HG02759 (cell line): ENCODE measurements around the gene NR2F1.
"Not testable (repeated sequence)": the region's sequence is repeated elsewhere in the genome, so short reads cannot be mapped to it uniquely, and the experiment has no call there.

Experiments
- ATAC-seq: cut with Tn5 transposase; IDR thresholded peaks from one replicate; pipeline ENCODE4 v1.9.1; 2021; ENCODE audit warnings: mild to moderate bottlenecking, moderate library complexity; ENCODE audit not compliant: unreplicated experiment

NR2F1 gene

DNA sequence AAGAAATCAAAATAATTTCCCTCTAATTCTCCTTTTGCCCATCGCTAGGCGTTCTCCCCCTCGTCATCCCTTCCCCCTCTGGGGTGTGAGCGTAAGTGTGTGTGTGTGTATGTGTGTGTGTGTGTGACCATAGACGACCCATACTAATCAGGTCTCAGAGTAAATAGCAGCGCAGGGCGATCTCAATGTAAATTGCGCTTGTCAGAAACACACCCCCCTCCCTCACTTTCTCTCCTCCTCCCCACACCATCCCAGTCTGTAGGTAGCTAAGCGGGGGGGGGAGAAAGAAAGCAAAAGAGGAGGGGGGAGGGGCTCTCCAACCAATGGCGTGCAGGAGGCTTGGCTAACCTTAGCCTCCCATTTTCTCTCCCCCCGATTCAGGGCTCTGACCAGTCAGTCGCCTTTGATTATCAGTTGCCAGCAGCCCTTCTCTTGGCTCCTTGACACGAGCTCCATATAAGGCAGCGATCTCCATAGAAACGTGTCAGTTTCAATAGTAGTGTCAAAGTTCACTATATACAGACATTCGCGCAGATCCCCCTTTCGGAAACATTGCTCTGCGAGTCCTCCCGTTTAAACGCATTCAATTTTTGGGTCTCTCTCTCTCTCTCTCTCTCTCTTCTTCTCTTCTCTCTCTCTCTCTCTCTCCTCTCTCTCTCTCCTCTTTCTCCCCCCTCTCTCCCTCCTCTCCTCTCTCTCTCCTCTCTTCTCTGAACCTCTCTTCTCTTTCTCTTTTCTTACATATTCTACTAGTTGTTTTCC, at the start of gene NR2F1:
Gene NR2F1, plus strand, starts transcription at position 546 of the 762 bp plus-strand sequence. CDS start 1,802 bp downstream, outside the sequence.
- ATAC-seq = no peak

DNA sequence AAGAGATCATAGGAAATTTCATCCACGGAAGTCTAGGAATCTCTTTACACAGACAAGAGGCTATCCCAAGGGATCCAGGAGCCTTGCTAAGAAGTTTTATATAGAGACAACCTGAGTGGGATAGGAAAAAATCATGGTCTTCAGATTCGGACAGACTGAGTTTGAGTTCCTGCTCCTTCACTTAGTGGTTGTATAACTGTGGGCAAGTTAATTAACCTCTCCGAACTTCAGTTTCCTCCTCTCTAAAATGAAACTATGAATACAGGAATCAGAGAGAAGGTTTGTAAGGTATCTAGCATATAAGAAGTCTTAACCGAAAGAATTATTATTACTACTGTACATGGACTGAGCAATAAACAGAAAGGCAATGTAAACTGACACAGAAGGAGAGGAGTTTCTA, 37.1 kb upstream of the NR2F1 start:
- no peak for ATAC-seq

DNA sequence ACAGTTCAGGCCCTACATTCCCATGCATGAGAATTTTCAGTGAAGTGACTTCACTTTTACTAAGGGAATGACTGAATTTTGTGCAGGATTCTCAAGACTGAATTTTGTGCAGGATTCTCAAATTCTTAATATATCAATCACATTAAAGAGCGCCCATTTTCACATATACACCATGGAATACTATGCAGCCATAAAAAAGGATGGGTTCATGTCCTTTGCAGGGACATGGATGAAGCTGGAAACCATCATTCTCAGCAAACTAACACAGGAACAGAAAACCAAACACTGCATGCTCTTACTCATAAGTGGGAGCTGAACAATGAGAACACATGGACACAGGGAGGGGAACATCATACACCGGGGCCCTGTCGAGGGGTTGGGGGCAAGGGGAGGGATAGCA, 33.4 kb upstream of the NR2F1 start:
- not testable (repeated sequence) for ATAC-seq

DNA sequence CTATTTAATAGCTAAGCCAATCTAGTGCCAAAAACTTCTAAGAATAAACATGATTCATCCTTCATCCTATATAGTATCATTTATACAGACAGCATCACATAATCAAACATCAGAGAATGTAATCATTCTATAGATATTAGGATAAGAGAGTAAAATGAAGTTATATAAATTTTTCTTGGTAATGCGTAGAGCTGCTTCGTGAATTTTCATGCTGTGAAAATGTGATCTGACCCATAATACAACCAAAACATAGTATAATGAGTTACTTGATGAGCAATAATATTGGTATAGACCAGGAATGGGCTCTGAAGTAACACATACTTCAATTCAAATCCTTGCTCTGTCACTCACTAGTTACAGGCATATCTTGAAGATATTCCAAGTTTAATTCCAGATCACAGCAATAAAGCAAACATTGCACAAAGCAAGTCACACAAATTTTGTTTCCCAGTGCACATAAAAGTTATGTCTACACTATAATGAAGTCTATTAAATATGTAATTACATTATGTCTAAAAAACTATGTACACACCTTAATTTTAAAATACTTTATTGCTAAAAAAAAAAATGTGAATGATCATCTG, 25.9 kb upstream of the NR2F1 start:
- ATAC-seq = no peak

DNA sequence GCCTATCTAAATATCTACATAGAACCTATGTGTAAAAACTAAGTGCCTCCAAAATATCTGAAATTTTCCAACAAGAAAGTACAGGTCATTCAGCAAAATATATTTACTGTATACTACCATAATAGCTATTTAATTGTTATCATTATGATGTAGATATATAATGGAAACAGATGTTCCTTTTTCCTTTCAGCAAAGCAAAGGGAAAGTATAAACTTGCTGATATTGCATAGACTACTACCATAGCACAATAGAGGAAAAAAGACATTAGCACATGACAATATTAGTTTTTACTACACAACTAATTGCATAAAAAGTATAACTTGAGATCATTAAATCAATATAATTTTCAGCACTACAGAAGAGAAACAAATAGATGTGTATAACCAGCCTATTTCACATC, 16.9 kb upstream of the NR2F1 start:
- ATAC-seq = no peak

DNA sequence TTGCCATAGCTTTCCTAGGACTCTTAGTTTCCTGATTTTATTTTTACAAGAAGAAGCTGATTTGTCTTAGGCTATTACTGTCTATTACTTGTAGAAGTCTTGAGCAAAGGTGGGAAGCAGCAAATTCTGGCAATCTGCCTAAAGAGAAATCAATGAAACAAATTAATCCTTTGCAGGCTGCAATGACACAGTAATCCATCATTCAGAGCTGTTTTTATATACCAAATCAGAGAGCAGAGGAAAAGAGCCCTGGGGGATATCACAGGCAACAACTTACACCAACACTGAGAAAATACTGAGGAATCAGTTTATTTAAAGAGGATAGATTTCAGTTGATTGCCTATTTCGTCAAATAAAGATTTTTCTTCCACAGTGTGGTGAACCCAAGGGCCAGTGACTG, 15.6 kb upstream of the NR2F1 start:
- ATAC-seq = no peak

DNA sequence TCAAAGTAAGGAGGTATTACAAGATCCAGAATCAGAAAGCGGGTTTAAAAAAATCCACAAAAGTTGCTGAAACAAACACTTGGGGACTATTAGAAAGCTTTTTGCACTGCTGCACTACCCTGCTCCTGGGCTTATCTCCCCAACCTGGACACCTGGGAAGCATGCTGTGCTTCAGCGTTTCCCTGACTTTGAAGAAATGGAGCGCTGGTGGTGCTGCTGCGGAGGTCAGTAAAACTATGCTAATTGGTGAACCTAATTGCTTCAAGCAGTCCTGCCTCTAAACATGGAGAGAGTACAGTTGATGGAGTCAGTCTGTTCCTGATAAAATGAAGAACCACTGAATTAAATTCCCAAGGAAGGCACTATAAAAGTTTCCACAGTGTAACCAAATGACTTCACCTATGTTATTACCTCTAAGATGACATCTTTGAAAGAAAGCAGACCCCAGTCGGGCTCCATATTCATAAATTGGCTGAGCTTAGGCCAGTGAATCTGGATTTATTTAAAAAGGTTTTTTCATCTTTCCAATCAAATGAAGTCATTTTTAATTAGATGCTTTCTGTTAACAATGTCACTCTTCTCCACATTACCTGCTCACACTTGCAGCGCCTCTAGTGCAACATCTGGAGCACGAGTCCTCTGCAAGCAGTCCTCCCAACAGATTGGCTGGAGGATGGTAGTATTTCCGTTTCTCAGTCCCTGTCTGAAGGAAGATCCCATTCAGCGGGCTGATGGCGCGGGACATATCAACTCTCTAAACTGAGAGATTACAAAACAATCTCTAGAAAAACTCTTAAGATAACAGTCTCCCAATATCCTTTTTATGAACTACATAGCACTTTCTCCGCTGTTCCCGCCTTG, 13.5 kb upstream of the NR2F1 start:
- no peak for ATAC-seq

DNA sequence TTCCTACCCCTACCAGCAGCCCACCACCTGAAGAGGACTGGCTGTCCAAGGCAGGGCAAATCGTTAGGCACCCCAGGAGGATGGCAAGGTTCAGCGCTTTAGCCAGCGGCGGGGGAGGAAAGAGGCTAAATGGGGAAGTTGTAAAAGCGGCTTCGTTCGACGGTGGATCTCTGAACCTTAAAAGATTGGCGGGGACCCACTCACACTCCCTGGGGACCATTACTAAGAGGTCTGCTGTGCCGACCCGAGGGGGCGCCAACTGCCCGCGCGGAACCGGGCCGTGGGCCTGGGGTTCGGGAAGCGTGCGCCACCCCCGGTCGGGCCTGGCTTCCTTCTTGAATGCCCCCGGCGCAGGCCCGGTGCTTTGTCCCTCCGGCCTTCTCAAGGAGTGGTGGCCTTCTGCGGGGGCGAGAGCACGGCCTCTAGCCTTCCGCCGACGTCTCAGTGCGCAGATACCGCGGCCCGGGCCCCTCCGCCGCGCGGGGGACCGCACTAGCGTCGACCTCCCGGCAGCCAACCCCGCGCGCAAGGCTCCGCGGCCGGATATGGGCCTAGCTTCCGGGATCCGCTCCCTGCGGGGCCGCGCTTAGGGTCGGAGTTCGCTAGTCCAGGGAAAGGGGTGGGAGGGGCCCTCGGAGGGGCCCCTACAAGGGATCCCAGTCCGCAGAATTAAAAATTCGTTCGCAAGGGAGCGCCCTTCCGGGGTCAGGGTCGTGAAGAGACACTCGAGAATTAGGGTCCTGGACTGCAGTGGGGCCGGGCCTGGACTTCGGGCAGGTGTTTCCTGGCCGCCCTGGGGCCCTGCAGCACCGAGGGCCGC, 12.5 kb upstream of the NR2F1 start:
- peak; percentile 66 for ATAC-seq

DNA sequence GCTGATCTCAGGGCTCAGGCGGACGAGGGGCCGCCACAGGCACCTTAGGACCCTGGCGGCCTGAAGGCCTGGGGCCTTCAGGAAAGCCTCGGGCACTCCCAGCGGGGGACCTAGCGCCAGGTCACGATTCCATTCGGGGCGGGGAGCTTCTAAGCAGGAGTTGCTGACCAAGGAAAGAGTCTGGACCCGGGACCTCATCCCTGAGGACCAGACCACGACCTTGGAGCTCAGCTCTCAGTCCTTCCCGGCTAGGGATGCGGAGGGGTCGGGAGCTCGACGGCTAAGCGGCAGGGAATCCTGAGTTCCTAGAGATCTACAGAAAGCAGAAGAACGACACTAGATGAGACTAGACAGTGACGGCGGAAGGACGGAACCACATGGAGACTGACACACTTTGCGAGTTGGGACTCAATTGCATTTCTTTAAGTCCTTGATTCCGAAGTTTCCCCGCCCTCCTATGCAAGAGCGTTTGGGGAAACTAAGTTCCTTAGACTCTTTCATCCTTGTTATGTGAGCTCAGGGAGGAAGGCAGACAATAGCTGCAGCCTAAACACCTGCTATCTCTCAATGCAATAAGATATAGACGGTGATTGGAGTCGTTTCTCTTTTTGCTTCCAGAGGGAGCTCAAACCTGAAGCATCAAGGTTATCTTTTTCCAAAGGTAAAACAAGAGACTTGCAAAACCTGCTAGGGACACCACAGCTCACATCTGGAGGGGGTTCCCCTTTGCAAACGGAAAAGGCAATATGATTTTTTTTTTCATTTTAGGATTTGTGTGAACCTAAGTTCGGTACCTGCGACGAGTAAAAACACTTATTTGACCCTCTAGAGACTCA, 11.7 kb upstream of the NR2F1 start:
- ATAC-seq = no peak

DNA sequence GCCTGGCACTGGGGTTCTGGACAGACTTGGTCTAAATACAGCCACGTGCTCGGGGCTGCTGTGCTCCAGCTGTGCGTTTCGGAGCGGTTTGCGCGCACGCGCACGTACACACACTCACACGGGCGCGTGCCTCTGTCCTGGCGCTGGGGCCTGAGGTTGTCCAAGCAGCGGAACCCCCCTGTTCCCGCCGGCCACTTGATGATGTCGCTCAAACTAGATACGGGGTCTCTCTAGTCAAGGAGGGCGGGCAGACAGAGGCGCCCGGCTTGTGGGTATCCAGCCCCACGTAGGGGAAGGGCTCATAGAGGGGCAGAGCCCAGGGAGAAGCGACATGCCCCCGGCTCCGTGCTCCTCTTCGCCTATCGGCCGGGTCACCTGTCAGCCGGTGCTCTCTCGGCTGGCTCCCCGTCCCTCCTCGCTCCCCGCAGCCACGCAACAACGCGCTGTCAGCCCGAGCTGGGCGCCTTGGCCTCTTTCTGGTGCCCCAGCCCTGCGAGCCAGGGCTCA, 10.9 kb upstream of the NR2F1 start:
- ATAC-seq = no peak

DNA sequence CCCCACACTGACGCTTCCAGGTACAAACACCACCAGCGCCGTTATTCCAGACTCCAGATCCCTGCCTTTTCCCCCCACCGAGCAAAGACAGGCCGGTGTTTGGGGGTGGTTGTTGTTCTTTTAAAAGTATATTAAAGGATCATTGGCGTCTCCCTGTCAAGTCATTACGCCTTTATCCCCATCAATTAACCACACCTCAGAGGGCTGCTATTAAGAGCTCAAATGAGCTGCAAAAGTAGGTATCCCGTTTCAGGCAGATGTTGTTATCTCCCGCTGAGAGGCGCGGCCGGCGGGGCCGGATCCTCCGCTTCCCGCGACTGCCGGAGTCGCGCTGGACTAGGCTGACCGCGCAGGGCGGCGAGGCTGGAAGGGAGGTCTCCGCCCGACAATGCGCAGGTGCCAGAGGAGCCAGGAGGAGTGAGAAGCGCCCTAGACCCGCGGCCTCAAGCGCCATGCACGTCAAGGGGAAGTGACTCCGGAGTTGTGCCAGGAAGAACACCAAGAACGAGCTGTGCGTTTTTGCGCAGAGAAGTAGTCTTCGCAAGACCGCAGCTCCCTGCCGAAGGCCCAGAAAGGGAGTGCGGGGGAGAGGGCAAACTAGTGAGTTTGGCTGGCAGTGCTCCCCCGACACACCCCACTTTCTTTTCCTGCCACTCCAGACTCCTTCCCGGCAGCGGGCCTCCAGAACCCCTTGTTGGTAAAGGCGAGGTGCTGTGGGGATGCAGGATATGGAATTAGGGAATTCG, 10.2 kb upstream of the NR2F1 start:
- no peak for ATAC-seq

DNA sequence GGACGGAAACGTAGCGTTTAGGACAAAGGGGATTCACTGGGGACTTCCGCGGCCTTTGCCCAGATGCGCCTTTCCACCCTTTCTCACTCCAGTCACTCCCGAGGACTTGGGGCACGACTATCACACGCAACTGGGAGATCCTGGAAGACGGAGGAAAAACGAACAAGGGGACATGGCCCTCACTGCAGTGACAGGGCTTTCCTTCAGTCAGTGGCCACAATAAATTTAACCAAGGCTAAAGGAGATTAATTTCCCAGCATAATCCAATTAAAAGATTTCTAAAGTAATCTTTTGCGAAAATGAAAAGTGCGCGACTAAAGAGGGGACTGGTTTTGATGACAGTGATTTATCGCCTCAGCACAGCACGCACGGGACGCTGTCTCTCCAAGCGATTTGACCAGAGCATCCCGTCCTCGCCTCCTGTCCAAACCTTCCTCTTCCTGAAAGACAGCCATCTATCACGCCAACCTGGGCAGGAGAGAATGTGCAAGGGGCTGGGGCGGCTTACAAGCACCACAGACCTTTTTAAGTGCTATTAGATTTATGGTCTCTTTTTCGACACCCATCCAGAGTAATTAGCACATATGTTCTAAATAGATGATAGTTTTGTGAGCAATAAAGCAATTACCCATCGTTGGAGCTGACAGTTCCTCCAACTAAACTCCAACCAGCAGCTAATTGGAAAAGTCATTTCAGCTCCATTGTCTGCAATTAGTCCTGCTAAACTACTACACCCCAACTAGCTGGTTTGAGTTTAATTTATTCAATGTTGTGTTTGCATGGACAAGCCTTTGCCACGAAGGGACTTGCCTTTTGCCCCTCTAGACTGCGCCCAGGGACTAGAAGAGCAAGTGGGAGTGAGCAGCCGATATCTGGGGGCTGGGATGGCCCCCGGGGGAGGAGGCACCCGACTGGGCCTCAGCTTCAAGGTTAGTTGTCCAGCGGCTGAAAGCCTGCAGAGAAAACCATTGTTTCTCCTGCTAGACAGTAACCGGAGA, 9.4 kb upstream of the NR2F1 start:
- no peak for ATAC-seq

DNA sequence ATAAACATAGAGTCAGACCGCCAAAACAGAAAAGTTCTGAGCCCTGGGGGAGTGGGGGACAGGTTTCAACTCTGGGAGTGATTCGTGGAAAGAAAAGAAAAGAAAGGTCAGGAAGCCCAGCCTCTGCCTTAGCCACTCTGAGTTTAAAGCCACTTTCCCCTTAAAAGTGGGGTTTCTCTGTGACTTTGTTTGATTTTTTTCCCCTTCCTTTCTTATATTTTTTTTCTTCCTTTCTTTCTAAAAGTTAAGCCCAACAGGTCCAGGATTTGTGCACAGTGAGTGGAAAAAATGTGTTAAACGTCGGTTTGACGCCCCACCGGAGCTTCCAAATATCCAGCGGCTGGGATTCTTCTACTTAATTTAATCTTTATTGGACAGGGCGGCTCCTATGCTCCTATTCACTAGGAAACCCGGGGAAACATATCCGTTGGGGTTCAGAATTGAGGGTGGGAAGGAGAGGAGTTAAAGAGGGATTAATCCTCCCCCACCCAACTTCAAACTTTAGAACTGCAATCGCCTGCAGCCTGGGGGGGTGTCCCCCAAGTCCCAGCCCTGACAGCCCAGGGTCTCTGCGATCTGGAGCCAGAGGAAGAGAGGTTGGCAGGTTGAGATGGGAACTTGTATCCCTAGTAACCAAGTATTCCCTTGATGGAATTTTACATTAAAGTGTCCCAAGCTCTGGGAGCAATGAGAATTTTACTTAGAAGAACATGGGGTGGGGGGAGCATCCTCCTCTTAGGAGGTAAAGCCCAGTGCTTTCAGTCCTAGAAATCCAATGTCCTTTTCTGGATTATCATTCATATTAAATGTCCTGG, 8.3 kb upstream of the NR2F1 start:
- no peak for ATAC-seq

DNA sequence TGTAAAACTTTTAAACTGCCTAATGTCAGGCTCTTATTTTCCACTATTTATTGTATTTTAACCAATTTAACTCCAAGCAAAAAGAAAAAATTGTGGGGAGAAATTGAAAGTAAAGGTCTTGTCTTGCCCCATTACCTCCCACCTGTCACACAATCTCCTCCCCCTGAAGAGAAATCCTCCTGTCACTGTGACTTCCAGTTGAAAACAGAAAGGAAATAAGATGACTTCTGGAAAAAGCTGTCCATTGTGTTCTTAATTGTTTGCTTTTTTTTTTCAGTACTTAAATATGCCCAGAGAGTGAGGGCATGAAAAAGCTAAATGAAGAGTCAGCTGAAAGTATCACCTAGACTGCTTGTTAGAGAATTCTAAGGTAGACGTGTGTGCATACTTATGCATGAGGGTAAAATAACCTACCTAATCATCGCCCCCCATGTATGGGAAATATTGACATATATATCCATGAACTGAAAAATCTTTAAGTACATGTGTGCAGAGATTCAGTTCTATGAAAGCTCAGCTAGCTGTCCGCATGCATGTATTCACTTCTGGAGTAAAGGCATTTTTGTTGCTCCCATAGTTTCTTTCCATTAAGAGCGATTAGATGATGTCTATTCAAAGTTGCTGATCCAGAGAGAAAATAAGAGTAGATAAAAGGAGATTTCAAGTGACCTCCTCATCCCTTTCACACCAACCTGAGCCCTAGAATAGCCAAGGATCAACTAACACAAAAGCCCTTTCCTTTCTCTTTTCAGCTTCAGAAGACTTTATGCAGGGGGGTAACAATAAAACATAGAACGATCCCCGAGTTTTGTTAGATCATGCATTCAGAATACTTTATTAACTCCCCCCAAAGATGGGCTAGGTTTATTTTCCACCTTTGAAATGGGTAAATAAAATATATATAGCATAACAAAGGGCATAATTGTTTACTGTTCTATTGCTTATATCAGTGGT, 7.3 kb upstream of the NR2F1 start:
- no peak for ATAC-seq

DNA sequence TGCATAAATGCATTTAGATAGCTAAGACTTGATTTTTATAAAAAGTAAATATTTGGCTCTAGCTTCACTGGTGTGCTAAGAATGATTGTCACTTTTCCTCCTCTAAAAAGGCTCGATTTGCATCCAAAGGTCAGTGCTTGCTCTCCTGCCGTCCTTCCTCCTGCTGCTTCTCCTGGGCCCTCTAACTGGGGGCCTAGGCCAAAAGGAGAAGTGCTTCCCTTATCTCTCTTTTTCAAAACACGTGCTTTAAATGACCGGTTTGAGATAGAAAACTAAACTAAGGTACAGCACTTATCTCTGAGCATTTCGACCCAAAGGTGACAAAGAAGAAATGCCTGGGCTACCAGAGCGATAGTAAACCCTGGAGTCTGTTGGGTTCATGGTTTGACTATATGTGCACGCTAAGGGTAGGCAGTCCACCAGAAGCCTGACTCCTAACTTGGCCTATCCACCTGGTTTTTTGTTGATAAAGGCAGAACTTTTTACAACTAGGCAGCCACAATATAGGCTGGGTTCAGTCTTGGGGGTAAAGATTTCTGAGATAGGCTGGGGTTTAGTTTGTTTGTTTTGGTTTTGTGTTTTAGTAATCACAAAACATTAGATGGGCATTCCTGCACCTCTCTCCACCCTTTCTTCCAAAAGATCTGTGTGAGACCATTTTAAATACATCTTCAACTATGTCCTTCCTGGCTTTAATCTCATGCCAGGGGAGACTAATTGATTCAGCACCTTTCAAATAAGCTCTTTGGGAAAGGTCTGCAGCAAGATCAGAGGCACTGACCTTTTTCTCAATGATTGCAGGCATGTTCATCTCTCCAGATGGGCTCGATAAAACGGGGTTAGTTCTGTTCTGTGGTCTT, 5.8 kb upstream of the NR2F1 start:
- no peak for ATAC-seq
